Right forelimb (tissue), 1 donor: ENCODE measurements around the gene TMEM184A.

Experiments used
- DNase-seq: peaks from one replicate; pipeline ENCODE4 v3.0.0-alpha.2; 2018

TMEM184A gene

GRCh38 chr7:1538544-1539180, 17.3 kb downstream of the TMEM184A start:
- DNase-seq: no peak

GRCh38 chr7:1537535-1538412, 18.2 kb downstream of the TMEM184A start:
- peak; percentile 88 for DNase-seq

GRCh38 chr7:1536743-1537534, 19.1 kb downstream of the TMEM184A start:
- DNase-seq: peak; percentile 95

GRCh38 chr7:1536455-1536742, 19.6 kb downstream of the TMEM184A start:
- no peak for DNase-seq

GRCh38 chr7:1535701-1536454, 20.1 kb downstream of the TMEM184A start:
- no peak for DNase-seq

GRCh38 chr7:1535100-1535458, 20.9 kb downstream of the TMEM184A start:
- DNase-seq: no peak

- no peak for DNase-seq
Measured at GRCh38 chr7:1534330-1535099, 21.5 kb downstream of the TMEM184A start.

GRCh38 chr7:1533547-1534329, 22.3 kb downstream of the TMEM184A start:
- no peak for DNase-seq

GRCh38 chr7:1533255-1533546, 22.8 kb downstream of the TMEM184A start:
- no peak for DNase-seq

GRCh38 chr7:1532456-1533254, 23.4 kb downstream of the TMEM184A start:
- DNase-seq: no peak

GRCh38 chr7:1531979-1532455, 24.0 kb downstream of the TMEM184A start:
- no peak for DNase-seq

GRCh38 chr7:1531263-1531978, 24.6 kb downstream of the TMEM184A start:
- DNase-seq: peak; percentile 62

- no peak for DNase-seq
Measured at GRCh38 chr7:1530946-1531262, 25.1 kb downstream of the TMEM184A start.

GRCh38 chr7:1529383-1530116, 26.5 kb downstream of the TMEM184A start:
- DNase-seq: no peak

- no peak for DNase-seq
Measured at GRCh38 chr7:1526271-1526754, 29.7 kb downstream of the TMEM184A start.

- DNase-seq: no peak
Measured at GRCh38 chr7:1525409-1525808, 30.6 kb downstream of the TMEM184A start.

- DNase-seq: no peak
Measured at GRCh38 chr7:1523844-1524243, 32.2 kb downstream of the TMEM184A start.

GRCh38 chr7:1523208-1523607, 32.8 kb downstream of the TMEM184A start:
- DNase-seq: no peak

GRCh38 chr7:1521456-1521855, 34.5 kb downstream of the TMEM184A start:
- no peak for DNase-seq
